Measurements from ENCODE around the gene PTGS1.
"Not testable (repeated sequence)": the region's sequence is repeated elsewhere in the genome, so short reads cannot be mapped to it uniquely, and the experiment has no call there.

PTGS1 gene

GRCh38 chr9:122394265-122395125 is 23.7 kb downstream of the PTGS1 start:
- DNase-seq, result no peak

DNA sequence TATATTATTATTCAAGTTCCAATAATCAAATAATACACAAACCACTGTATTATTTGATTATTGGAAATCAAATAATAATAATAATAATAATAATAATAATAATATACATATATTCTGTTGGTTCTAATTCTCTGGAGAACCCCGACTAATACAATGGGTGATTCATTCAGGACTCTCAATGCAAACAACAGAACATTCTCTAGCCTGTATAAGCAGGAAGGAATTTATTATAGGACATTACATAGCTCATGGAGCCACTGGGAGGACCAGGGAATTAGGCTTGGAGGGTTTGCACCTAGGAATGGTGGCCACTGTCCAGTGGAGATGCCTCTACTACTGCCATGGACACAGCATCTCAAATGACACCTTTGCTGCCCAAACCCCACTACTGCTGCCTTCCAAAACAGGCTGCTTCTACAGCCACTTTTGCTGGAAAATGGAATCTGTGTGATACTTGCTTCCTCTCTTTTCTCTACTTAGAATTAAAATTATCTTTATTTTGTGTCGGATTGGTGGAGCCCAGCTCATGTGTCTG is 25.9 kb downstream of the PTGS1 start:
- no peak for DNase-seq

GRCh38 chr9:122397749-122398148 is 26.9 kb downstream of the PTGS1 start:
- DNase-seq, result no peak

- DNase-seq, result no peak
These were observed 27.6 kb downstream of the PTGS1 start for GRCh38 chr9:122398371-122398924.

GRCh38 chr9:122401896-122402295 is 31.1 kb downstream of the PTGS1 start:
- no peak for DNase-seq

GRCh38 chr9:122402403-122402871 is 31.6 kb downstream of the PTGS1 start:
- DNase-seq, result no peak

- no peak for DNase-seq
These were observed 32.0 kb downstream of the PTGS1 start for GRCh38 chr9:122402874-122403273.

GRCh38 chr9:122403381-122404000 is 32.7 kb downstream of the PTGS1 start:
- DNase-seq, result no peak

- not testable (repeated sequence) for DNase-seq
These were observed 34.7 kb downstream of the PTGS1 start for GRCh38 chr9:122405304-122406069.

- no peak for DNase-seq
These were observed 35.5 kb downstream of the PTGS1 start for GRCh38 chr9:122406070-122406890.

DNA sequence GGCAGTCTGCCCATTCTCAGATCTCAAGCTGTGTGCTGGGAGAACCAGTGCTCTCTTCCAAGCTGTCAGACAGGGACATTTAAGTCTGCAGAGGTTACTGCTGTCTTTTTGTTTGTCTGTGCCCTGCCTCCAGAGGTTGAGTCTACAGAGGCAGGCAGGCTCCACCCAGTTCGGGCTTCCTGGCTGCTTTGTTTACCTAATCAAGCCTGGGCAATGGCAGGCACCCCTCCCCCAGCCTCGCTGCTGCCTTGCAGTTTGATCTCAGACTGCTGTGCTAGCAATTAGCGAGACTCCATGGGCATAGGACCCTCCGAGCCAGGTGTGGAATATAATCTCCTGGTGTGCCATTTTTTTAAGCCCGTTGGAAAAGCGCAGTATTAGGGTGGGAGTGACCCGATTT is 43.3 kb downstream of the PTGS1 start:
- not testable (repeated sequence) for DNase-seq

GRCh38 chr9:122418016-122418415 is 47.2 kb downstream of the PTGS1 start:
- DNase-seq, result no peak

DNA sequence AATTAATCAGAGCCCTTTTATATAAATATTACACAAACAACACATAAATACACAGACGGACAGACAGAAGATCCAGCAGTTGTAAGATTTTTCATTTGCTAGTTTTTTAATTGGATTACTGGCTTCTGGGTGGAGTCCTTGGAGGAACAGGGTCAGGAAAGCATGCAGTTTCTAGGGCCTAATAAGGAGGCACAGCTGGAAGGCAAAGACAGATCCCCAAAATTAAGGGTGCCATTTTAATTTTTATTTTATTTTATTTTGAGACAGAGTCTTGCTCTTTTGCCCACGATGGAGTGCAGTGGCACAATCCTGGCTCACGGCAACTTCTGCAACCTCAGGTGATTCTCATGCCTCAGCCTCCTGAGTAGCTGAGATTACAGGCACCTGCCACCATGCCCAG is 49.5 kb downstream of the PTGS1 start:
- no peak for DNase-seq

- no peak for DNase-seq
These were observed 54.3 kb downstream of the PTGS1 start for GRCh38 chr9:122425087-122425486.

DNA sequence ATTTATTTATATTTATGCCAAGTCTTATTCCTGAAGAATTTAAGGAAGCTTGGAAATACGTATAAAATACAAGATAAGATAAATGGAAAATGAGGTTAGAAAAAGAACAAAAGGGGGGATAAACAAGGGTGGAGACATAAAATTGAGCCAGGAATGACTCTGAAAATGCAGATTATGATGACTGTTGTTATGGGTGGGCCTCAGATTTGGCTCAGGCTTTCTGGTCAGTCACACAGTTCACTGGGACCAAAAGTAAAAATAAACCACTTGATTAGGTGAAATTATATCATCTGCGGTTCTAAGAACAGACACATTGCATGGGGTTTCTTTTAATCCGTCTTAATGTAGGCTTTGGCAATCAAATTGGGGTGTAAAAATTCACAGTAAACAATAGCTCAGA is 55.9 kb downstream of the PTGS1 start:
- no peak for DNase-seq

GRCh38 chr9:122442568-122442967 is 71.7 kb downstream of the PTGS1 start:
- no peak for DNase-seq

DNA sequence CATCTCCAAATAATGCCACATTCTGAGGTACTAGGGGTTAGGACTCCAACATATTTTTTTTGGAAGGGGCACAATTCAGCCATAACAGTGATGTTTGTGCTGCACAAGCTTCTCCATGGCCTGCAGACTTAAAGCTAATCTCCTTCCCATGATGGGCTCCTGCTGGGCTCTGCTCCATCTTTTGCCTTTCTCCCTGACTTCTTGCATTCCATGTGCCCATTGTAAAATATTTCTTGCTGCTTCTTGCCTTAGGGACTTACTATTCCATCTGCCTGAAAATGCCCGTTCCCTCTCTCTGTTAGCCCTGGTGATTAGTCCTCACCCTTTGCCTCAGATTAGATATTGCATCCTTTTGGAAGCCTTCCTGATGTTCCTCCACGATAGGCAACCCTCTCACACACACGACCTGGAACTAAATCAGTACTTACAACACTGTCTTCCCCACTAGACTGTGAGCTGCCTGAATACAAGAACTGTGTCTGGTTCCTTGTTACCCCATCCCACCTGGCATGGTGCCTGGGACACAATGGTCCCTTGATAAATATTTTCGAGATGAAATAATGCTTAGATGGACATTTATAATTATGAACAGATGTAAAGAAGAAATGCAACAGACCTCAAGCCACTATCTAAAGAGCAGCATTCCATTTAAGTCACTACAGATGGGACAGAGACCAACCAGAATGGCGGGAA is 73.4 kb downstream of the PTGS1 start:
- DNase-seq, result no peak

Measured in anterior cingulate cortex (tissue), 58 donors.